ENCODE data around the gene STXBP6.

- TF ChIP-seq, protein P1, sequence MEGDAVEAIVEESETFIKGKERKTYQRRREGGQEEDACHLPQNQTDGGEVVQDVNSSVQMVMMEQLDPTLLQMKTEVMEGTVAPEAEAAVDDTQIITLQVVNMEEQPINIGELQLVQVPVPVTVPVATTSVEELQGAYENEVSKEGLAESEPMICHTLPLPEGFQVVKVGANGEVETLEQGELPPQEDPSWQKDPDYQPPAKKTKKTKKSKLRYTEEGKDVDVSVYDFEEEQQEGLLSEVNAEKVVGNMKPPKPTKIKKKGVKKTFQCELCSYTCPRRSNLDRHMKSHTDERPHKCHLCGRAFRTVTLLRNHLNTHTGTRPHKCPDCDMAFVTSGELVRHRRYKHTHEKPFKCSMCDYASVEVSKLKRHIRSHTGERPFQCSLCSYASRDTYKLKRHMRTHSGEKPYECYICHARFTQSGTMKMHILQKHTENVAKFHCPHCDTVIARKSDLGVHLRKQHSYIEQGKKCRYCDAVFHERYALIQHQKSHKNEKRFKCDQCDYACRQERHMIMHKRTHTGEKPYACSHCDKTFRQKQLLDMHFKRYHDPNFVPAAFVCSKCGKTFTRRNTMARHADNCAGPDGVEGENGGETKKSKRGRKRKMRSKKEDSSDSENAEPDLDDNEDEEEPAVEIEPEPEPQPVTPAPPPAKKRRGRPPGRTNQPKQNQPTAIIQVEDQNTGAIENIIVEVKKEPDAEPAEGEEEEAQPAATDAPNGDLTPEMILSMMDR (conservative IDR thresholded peaks at IDR 0.05; ENCODE audit: low read depth, low read length): no peak
- no peak for TF ChIP-seq EZH2 (IDR thresholded peaks at IDR 0.05; ENCODE audit: borderline replicate concordance, low read depth, low read length, poor library complexity, severe bottlenecking)
Observed at GRCh38 chr14:25014440-25014839, 35.5 kb downstream of the STXBP6 start.
